Left kidney (tissue), 2 donors: ENCODE measurements around the gene SERPINB1. TPM values are rescaled to one million over a fixed set of nuclear protein-coding genes. Genes with fewer than 3 reads are reported as not detected.

Experiments used
- DNase-seq: peaks from one replicate; pipeline ENCODE4 v3.0.0-alpha.2; 2013
- polyA plus RNA-seq: library from polyadenylated mRNA; unstranded; fragments of 120-200 nt; gene quantifications from one replicate; pipeline ENCODE4 v1.2.1, GENCODE V29; 2013; ENCODE audit not compliant: insufficient read length

The SERPINB1 gene
- polyA plus RNA-seq, 1 donor = 19.3 TPM

GRCh38 chr6:2793534-2794151 lies 48.0 kb downstream of the SERPINB1 start:
- no peak for DNase-seq

GRCh38 chr6:2792330-2793110 lies 49.1 kb downstream of the SERPINB1 start:
- DNase-seq = no peak

GRCh38 chr6:2791450-2791974 lies 50.2 kb downstream of the SERPINB1 start:
- no peak for DNase-seq

GRCh38 chr6:2790588-2791449 lies 50.8 kb downstream of the SERPINB1 start:
- peak; percentile 62 for DNase-seq

GRCh38 chr6:2786269-2786668 lies 55.4 kb downstream of the SERPINB1 start:
- no peak for DNase-seq

- DNase-seq = no peak
Measured at GRCh38 chr6:2784930-2785329, 56.7 kb downstream of the SERPINB1 start.

GRCh38 chr6:2784061-2784460 lies 57.6 kb downstream of the SERPINB1 start:
- DNase-seq = no peak

- DNase-seq = no peak
Measured at GRCh38 chr6:2783188-2783963, 58.3 kb downstream of the SERPINB1 start.

- no peak for DNase-seq
Measured at GRCh38 chr6:2782825-2783187, 58.9 kb downstream of the SERPINB1 start.

- no peak for DNase-seq
Measured at GRCh38 chr6:2782356-2782708, 59.3 kb downstream of the SERPINB1 start.

Other genes starting within 250 kb of the SERPINB1 start
- 1.8 TPM for gene MYLK4, start 90.9 kb downstream of the SERPINB1 start, polyA plus RNA-seq
- 51.9 TPM for gene WRNIP1, start 76.5 kb downstream of the SERPINB1 start, polyA plus RNA-seq
- gene SERPINB9, start 61.4 kb upstream of the SERPINB1 start, polyA plus RNA-seq = 13.2 TPM
- 89.2 TPM for gene SERPINB6, start 129.7 kb upstream of the SERPINB1 start, polyA plus RNA-seq
- 67.3 TPM for gene NQO2, start 158.0 kb upstream of the SERPINB1 start, polyA plus RNA-seq
- 31.3 TPM for gene RIPK1, start 226.6 kb upstream of the SERPINB1 start, polyA plus RNA-seq